Left renal pelvis (tissue), 4 donors: ENCODE measurements around the gene CCDC174. TPM values are rescaled to one million over a fixed set of nuclear protein-coding genes. Genes with fewer than 3 reads are reported as not detected.

Experiments used
- DNase-seq, 4 donors: peaks; one replicate each; pipeline ENCODE4 v3.0.0-alpha.2; 2013; ENCODE audit warnings: low read depth in 4 of 4, low spot score in 3 of 4
- polyA plus RNA-seq, 4 donors: library from polyadenylated mRNA; unstranded; fragments of 120-200 nt; gene quantifications; one replicate each; pipeline ENCODE4 v1.2.1, GENCODE V29; 2013; ENCODE audit not compliant: insufficient read length in 4 of 4

Gene CCDC174
- polyA plus RNA-seq, 4 donors: 25.8 to 36.3 (median 34.1) TPM

DNA sequence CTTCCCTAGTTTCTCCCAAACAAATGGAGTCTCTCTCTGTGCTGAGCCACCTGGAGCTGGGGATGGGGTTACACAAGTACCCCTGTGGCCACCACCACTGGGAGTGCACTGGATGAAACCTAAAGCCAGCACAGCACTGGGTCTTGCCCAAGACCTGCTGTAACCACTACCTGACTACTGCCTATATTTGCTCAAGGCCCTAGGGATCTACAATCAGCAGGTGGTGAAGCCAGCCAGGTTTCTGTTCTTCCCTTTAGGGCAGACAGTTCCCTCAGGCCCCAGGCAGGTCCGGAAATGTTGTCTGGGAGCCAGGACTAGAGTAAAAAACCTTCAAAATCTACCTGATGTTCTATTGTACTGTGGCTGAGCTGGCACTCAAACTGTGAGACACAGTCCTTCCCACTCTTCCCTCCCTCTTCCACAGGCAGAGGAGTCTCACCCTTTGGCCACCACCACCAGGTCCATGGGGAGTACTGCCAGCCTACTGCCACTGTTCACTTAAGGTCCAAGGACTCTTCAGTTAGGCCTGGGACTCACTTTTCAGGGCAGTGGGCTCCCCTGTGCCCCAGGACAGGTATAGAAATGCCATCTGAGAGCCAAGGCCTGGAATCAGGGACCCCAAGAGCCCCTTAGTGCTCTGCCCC is 47.2 kb downstream of the CCDC174 start:
- no peak for DNase-seq

DNA sequence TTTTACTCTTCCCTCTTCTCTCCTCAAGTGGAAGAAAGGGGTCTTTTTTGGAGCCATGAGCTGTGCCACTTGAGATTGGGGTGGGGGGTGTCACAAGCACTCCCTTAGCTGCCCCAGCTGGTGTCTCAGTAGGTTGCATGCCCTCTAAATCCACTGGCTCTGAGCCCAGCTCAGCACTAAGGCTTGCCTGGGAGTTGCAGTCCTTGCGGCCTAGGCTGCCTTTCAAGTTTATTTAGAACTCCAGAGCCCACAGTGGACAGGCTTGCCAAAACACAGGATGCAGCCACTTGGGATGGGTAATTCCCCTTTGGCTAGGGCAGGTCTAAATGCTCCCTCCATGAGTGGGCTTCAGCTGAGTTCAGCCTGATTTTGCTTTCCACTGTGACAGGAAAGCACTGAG is 48.1 kb downstream of the CCDC174 start:
- no peak for DNase-seq

DNA sequence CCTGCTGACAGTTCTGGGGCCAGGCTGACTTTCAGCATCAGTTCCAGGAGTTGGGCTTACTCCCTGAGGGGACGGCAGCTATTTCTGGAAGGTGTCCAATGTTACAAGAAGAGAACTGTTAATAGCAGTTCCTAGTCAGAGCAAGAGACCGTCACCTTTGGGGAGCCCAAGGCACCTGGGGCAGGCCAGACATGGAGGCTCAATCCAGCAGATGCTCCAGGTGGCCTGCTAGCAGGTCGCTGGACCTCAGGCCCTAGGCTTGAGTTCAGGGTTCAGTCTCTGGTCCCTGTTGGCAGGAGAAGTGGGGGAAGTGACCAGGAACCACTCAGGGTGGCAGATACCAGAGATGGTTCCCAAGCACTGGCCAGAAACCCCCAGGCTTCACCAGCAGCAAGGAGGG is 49.3 kb downstream of the CCDC174 start:
- no peak for DNase-seq

DNA sequence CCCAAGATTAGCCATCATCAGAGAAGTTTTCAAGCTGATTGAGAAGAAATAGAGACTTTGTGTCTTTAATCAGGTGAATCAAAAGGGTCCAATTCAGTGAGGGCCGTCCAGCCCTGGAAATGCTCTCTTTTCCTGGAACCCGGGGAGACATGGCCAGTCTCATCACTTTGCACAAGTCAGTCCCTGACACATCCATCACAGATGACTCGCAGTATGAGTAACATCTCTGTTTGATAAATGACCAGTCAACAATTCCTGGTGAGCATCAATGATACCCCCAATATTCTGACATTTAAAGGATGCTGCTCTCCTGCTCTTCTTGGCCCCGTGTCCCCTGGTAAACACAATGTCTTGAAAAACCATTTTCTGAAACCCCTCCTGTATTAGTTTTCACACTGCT is 50.1 kb downstream of the CCDC174 start:
- DNase-seq: no peak

DNA sequence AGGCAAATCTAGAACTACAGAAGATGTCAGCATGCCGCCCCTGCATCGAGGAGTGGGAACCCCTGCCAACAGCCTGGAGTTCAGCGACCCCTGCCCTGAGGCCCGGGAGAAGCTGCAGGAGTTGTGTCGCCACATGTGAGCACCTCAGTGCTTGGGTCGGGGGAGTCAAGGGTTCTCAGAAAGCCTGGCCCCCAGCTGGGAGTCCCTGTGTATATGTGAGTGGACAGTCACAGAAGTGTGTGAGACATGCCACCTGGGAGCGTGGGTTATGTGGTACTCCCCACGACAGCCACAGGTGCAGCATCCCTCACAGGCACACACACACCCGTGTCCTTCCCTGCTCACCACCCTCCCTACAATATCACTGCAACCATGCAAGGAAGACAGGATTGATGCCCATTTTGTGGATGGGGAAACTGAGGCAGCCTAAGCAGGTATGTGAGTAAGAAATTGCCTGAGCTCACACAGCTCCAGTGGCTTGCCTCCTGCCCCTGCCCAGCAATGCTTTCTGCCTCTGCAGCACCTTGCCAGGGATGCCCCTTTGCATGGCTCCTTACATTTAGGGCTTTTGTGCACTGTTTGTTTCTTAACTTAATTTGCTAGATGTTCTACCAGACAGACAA is 51.7 kb downstream of the CCDC174 start:
- DNase-seq: no peak

DNA sequence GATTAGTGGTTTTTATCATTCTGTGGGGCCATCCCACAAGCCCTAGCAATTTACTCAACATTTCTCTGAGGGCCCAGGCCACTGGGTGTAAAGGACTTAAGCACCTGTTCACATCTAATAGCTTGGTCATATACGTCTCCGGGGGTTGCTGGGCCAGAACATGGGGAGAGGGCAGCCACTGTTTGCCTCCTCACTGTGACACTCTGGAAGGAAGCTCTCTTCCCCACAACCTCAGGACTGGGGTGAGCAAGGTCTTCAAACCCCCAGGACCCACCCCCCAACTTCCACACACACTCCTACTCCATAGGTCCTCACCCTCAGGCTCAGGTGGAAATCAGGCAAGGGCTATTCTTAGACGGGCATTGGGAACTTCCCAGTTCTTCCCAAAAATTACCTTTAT is 52.2 kb downstream of the CCDC174 start:
- no peak for DNase-seq

DNA sequence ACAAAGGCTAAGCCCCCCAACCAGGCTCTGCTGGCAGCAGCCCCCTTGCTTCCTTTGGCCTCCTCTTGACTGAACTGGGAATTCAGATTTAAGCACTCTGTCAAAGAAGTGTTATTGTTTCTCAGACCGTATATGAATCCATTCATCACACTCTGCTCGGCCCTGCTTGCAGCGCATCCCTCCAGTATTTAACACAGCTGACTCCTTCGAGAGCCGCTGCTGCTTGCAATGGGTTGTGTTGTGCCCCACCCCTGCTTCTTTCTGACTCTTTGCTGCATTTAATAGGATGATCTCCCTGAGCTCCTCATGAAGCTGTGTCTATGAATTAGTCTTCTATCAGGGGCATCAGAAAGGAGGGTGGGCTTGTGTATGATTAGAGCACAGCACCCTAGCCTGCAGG is 54.5 kb downstream of the CCDC174 start:
- DNase-seq: no peak

DNA sequence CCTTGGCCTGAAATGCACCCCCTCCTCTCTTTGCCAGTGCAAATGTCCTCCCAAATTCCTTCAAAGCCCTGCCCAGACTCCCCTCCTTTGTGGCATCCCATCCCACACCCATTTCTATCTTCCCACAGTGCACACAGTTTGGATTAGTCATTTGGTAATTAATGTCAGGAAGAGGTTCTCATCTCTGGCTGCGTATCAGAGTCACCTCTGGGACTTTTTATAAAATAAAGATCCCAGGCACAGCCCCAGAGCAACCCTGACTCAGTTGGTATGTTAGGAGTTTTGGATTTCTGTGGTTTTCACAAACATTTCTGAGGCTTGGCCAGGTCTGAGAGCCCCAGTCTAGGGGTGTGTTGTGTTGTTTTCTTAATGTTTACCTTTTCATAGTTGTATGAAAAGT is 65.0 kb downstream of the CCDC174 start:
- no peak for DNase-seq

DNA sequence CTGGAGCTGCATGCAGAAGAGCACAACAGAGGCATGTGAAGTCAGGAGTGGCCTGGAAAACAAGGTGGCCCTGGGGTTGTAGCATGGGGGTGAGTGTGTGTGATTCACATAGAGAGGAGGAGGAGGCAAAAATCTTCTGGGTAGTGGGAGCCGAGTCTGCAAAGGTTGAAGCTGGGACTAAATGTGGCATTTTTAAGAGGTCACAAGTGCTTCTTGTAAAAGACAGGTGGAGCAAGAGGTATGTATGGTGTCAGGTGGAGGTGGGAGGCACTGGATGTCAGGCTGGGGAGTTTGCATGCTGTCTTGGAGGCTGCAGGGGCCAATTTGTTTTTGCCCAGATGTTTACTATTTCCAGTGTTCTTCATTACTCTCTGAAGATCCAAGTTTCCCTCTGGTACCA is 65.7 kb downstream of the CCDC174 start:
- no peak for DNase-seq

DNA sequence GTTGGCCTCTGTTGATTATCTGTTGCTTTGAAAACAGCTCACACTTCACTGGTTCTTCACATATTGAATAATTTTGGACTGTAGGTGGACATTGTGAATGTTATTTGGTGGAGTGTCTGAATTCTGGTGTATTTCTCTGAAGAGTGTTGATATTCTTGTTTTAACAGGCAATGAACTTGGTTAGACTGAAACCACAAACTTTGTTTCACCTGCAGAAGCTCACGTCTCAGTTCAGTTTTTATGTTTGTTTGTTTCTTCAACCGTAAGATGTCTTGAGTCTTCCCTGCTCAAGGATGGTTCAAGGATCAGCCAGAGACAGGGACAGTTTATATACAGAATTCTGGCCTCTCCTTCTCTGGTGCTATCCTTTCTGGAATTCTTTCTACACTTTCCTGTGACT is 67.0 kb downstream of the CCDC174 start:
- no peak for DNase-seq

DNA sequence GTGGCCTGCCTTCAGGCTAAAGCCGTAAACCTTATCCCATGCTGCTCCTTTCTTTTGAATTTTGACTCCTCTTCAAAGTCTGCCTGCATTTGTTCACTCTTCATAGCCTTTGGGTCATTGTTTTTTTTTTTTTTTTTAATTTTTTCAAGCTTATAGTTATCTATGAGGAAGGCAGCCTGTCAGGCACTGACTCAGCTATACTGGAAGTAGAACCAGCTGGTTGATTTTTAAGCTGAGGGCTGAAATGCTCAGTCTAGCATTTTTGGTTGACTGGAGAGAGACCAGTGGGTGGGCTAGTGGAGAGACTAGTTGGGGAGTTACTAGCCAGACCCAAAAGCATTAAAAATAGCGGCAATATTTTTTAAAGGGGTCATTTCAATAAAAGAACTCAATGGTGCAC is 67.4 kb downstream of the CCDC174 start:
- no peak for DNase-seq

DNA sequence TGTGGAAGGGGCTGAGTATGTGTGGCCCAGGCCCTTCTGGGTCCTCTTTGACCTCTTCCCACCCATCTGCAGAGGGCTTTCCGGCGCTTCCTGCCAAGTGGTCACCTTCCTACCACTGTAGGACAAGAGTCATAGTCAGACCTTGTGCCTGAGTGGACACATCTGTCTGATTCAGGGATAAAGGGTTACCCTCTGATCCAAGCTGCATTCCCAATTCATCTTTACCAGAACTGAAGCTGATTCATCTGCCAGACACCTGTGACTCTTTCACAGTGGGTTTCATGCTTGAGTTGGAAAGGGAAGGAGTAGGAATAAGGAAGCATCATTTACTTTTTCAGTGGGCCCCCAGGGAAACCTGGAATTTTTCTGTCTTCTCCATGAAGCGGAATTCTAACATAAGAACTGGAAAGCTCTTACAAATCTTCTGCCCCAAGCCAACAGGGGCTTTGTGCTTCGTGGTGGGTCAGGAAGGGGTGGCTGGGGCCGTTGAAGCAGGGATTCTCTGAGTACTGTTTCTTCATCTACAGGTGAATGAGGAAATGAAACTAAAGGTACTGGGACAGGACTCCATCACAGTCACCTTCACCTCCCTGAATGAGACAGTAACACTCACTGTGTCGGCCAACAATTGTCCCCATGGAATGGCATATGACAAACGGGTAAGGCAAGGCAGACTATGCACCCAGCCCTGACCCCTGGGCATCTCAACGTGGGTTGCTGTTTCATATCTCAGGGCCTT is 69.7 kb downstream of the CCDC174 start:
- no peak for DNase-seq

Other genes starting within 250 kb of the CCDC174 start
- gene SLC6A6, start 249.2 kb upstream of the CCDC174 start, polyA plus RNA-seq: 10 to 100 TPM; 18.8 to 23.2 (median 21.0) TPM
- gene GRIP2, start 111.4 kb upstream of the CCDC174 start, polyA plus RNA-seq: 1 to 10 TPM in 3 of 4 donors, under 1 TPM in 1; 0.68 to 1.5 (median 1.4) TPM
- under 1 TPM; 0.10 to 0.52 (median 0.18) TPM for gene C3orf20, start 23.4 kb downstream of the CCDC174 start, polyA plus RNA-seq
- 10 to 100 TPM; 21.6 to 37.3 (median 23.1) TPM for gene FGD5, start 167.2 kb downstream of the CCDC174 start, polyA plus RNA-seq